Measurements from ENCODE around the gene TASP1.

The TASP1 gene

DNA sequence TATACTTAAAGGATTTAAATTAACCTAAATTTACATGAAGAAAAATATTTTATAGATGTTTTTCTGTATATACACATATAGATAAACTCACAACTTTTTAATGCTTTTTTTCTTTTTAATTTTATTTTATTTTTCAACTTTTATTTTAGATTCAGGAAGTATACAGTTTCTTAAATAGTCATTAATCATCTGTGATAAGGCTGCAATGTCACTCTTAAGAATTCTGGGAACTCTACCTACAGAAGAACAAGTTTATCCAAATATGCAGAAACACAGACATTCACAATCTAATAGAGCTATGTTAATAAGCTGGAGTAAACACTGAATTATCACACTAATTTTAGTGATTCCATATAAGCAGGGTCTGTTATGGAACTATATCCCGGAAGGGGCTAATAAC is 181.2 kb downstream of the TASP1 start:
- FAIRE-seq = no peak
- no peak for DNase-seq (ENCODE audit: extremely low spot score, insufficient read length, low read depth)

DNA sequence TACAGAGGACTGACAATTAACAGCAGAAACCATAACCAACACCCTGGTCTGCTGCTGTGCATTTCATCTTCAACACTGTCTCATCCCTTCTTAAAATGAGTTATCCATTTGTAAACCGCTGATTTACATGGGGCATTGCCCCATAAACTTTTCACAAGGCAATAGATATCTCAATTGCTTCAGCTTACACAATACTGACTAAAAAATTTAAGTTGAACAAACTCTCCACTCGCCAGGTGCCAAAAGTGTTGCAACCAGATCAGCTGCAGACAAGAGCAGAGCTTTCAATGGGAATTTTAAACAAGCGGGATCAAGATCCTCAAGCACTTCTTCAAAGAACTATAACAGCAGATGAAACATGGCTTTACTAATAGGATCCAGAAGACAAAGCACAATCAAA is 183.0 kb downstream of the TASP1 start:
- no peak for FAIRE-seq
- no peak for DNase-seq (ENCODE audit: extremely low spot score, insufficient read length, low read depth)

- FAIRE-seq (no peak), DNase-seq (ENCODE audit: extremely low spot score, insufficient read length, low read depth) (no peak)
Observed at GRCh38 chr20:13453367-13453766, 185.4 kb downstream of the TASP1 start.

DNA sequence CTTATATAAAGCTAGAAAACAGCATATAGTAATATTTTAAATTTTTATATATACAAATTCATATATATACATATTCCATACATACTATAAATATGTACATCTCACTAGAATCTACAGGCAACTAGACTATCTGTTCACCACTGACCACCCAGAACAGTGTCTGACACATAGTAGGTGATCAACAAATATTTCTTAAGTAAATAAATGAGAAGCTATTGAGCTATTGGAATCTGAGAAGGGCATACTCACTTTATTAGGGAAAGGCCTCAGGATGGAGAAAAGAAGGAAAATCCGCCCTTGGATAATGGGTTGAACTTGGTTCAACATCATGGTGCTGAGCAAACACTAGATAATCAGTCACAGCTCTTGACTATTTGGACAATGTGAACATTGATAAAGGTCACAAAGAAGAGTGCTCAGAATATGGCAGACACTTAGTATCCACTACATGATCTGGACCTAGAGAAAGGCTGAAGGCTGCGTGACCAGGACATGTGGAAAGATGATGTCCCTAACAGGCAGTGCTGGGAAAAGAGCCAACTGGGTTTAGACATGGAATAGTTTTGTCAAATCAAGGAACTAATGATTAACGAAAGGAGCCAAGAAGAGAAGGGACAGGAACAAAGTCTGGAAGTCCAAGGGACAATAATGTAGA is 186.1 kb downstream of the TASP1 start:
- DNase-seq (ENCODE audit: extremely low spot score, insufficient read length, low read depth) (no peak), FAIRE-seq (no peak)

- no peak for DNase-seq (ENCODE audit: extremely low spot score, insufficient read length, low read depth)
- FAIRE-seq = no peak
Observed at GRCh38 chr20:13449868-13450434, 188.8 kb downstream of the TASP1 start.

GRCh38 chr20:13447385-13448180 is 191.1 kb downstream of the TASP1 start:
- no peak for FAIRE-seq

GRCh38 chr20:13443690-13444089 is 195.0 kb downstream of the TASP1 start:
- DNase-seq (ENCODE audit: extremely low spot score, insufficient read length, low read depth) (no peak), FAIRE-seq (no peak)

More at GRCh38 chr20:13447385-13448180, 191.1 kb downstream of the TASP1 start:
- no peak for DNase-seq (ENCODE audit: extremely low spot score, insufficient read length, low read depth)

DNA sequence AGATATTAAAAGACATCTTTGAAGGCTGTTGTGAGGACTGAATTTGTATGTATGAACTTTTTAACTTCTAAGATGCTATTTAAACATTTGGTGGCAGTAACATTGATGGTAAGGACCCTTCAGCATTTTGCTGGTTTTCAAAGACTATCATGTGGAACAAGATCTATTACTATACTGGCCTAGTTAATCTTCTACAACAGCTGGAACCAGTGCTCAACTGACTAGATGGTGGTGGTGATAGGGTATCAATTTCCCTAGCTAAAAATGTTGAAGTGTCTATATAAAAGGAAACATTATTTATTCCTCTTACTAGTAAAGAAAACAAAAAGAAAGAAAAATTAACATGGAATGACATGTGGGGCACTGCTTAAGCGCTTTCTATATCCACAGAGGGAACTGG is 195.7 kb downstream of the TASP1 start:
- FAIRE-seq (no peak), DNase-seq (ENCODE audit: extremely low spot score, insufficient read length, low read depth) (no peak)

DNA sequence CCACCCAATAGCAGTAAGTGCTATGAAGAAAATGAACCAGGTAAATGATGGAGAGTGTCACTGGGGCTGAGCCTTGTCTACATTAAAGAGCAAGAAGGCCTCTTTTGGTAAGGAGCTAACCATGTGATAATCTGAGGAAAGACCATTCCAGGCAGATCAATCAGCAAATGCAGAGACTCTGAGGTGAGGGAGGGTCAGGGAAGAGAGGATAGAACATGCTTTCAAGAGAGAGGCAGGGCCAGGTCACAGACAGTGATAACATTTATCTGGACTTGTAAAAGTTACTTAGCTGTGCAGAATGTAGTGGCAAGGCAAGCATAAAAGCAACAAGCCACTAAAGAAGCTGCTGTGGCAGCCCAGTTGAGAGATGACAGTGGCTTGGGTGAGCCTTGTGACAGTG is 197.3 kb downstream of the TASP1 start:
- FAIRE-seq (no peak), DNase-seq (ENCODE audit: extremely low spot score, insufficient read length, low read depth) (no peak)

GRCh38 chr20:13436530-13436929 is 202.2 kb downstream of the TASP1 start:
- DNase-seq (ENCODE audit: extremely low spot score, insufficient read length, low read depth) (no peak), FAIRE-seq (no peak)

DNA sequence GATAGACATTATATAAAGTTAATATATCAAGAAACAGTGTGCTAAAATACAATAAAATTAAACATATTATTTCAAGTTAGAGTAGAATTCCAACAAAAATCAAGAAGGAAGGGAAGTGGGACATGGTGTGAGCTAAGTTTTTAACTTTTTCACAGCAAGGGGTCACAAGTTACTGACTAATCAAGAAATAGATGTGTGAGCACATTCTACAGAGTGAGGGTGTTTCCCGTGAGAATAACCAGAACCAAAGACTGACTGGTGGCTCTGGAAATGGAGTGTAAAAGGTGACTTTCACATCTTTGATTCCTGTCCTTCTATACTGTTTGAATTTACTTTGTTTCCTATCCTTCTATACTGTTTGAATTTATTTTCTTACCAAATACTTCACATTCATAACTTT is 206.6 kb downstream of the TASP1 start:
- FAIRE-seq (no peak), DNase-seq (ENCODE audit: extremely low spot score, insufficient read length, low read depth) (no peak)

DNA sequence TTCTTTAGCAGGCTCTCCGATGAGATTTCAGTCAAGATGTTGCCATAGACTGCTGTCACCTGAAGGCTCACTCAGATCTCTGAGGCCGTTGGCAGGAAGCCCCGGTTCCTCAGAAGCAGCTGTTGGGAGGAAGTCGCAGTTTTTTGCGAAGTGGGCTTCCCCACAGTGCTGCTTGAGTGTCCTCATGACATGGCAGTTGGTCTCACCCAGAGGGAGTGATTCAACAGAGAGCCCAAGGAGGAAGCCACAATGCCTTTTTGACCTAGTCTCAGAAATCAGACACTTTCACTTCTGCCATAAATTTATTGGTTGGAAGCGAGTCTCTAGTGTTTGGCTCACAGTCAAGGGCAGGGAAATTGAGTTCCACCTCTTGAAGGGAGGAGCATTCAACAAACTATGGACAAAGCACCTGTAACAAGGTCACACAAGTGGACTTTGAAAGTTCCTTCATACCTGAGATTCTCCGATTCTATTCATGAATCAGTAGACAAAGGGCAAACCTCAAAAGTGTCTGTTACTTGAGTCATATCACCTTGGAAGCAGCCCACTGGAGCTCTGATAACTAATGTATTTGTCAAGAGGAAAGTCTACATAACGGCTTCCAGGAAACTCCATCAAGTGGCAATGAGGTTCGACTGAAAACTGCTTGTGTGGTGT is 208.3 kb downstream of the TASP1 start:
- no peak for DNase-seq (ENCODE audit: extremely low spot score, insufficient read length, low read depth)
- FAIRE-seq = no peak

DNA sequence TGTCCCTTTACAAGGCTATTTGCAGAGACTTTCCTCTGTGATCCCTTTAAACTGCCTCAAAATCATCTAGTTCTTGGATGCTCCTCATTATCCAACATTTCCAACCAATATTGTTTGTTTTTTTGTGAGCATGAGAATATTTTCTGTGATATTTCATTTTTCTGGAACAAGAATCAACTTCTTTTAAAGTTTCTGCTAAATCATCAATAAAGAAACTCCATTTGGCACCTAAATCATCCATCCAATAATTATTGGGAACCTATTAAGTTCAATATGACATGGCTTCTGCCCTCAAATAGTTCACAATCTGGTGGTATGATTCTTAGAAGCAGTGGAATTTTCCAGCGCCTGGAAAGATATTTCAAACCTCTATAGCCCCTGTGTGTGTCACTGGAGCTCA is 210.0 kb downstream of the TASP1 start:
- DNase-seq (ENCODE audit: extremely low spot score, insufficient read length, low read depth) (no peak), FAIRE-seq (no peak)

DNA sequence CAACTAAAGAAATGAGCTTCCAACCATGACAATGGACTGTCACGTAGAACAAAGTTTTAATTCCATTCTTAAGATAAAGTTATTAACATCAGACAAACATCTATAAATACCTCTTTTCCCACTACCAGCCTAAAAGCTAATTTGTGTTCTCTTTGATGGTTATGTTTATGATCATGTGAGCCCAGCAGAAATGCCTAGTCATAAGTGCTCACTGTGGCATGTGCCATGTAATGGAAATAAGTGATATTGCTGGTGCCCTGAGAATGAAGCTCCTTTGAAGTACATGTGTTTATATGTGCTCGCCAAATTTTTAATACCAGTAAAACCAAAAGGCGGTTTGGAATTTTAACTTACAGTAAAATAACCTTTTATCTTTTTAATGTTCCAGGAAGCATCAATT is 211.9 kb downstream of the TASP1 start:
- DNase-seq (ENCODE audit: extremely low spot score, insufficient read length, low read depth) (no peak), FAIRE-seq (no peak)

DNA sequence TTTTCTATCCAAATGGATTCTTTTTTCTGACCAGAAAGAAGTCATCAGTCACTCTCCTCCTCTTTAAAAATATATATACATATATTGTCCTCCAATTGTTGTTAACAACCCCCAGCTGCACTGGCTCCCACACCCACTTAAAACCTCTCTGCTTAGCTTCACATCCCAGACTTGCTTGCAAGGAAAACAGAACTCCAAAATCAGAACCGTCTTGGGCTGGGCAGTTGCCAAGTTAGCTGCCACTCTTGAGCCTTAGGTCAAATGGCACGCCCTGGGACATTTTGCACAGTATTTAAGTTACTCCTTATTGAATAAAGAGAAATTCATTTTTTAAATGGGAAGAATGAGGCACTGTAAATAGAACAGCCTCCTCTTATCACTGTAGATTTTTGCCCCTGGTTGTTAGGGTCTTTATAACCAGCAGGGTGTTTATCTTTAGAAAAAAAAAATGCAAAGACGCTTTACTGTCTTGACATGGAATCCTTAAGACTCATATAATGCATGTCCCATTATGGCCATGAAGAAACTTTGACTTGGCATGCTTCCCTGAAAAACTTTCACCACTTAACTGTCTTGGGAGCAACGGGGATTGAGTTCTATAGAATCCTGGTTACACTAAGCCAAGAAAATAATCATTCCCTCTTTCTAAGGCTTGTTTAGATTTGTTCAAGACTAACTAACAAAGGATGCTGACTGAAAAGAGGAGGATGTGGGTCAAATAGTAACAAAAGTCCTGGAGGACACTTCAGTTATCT is 213.2 kb downstream of the TASP1 start:
- DNase-seq (ENCODE audit: extremely low spot score, insufficient read length, low read depth) = no peak
- FAIRE-seq = no peak

DNA sequence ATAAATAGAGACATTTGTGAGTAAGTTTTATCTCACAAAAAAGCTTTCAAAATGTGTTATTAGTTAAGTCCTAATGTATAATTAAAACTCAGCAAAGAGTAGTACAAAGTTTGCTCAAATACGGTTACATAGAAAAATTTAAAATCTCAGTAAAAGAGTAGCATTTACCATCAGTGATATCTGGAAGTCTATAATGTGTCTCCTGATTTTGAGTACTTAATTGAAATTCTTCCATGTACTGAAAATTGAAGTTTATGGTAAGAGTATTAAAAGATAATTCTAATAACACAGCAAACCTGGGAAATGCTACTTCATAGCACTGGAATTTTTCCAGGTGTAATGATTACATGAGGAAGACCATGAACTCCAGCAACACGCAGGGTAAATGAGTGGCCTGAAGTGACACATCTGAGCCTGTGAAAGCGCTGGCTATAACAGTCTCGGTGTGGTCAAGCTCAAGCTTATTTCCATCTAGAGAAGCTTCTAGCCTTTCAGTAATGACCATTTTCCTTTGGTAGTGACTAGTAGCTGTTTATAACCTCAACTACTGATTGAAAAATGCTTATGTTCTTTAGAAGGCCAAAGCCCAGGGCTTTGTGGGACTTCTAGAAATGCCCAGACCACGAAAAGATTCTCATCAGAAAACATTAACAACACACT is 214.4 kb downstream of the TASP1 start:
- DNase-seq (ENCODE audit: extremely low spot score, insufficient read length, low read depth) = no peak
- FAIRE-seq = no peak

DNA sequence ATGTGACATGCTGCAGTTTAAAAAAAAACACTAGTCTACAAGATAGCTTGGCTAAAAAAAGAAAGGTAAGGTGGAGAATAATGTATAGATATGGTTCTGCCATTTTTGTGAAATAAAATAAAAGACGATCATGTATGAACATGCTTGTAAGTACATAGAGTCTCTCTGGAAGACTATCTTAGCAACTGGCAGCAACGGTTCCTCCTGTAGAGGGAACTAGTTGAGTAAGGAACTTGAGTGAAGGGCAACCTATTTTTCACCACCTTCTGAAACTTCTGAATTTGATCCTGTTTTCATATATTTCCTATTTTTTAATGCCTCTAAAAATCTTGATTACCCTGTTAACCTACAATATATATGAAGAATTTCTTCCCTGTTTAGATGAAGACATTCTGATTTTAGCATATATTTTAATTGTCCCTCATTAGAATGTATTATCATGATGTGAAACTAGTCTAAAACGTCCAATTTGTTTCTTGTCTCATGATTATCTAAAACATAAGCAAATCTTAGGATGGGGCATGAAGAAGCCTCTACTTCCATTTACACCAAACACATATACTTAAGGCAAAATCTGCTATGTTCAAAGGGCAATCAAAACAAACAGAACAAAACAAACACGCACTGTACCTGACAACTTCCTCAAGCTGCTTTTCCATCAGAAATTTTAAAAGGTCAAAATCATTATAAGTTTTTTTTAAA is 215.1 kb downstream of the TASP1 start:
- no peak for DNase-seq (ENCODE audit: extremely low spot score, insufficient read length, low read depth)
- no peak for FAIRE-seq

DNA sequence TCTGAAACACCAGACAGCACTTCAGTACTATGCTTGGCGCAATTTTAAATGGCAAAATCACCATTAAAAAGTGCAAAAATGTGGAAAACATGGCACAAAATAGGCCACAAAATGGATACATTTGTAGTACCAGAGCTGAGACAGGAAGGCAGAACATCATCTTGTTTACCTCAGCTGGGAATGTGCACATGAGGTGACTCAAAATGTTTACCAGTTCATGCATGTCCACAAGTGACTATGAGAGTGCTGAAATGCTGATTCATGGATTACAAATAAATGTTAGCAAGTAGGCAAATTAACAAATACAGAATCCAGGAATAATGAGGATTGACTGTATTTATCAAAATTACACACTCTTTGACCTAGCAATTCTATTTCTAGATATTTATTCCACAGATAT is 216.1 kb downstream of the TASP1 start:
- DNase-seq (ENCODE audit: extremely low spot score, insufficient read length, low read depth) (no peak), FAIRE-seq (no peak)

DNA sequence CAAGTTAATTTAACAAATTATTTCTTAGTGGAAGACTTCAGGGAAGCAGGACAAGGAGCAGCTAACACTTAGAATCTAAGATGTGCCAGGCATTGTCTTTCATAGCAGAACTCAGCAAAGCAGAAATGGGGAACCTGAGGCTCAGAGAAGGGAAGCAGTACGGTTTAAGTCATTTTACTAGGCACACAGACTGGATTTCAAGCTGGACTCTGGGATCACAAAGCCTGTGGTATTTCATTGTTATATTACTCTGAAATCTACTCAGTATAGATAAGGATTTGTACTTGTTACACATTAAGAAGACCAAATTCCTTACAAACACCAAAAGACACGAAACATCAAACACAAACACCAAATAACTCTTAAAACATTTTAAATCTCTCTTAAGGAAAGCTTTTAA is 218.1 kb downstream of the TASP1 start:
- no peak for DNase-seq (ENCODE audit: extremely low spot score, insufficient read length, low read depth)
- no peak for FAIRE-seq

All from GM18507 (cell line).